GM10847 (cell line): ENCODE results near the gene ADARB2.

Experiments used
- POLR2A ChIP-seq: IDR thresholded peaks from 2 replicates; pipeline ENCODE4 v1.6.1; 2011; ENCODE audit not compliant: insufficient read length; ENCODE audit errors: extremely low read depth

Gene ADARB2

DNA sequence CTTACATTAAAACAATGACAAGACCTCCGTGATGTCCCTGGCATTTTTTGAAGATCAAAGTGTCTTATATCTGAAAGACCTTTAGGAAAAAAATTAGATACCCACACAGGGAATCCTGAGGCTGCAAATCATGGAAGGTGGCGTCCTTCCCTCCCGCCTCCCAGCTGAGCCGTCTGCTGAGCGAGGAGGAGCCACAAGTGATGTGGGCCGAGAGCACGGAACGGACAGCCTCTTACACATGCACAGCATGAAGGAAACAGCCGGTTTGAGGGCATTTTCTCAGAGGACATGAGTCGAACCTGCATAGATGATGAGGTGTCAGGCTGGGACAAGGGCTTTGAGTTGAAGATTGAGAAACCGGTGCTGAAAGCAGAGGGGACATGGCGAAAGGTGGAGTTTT, 163.3 kb downstream of the ADARB2 start:
- no peak for TF ChIP-seq POLR2A

DNA sequence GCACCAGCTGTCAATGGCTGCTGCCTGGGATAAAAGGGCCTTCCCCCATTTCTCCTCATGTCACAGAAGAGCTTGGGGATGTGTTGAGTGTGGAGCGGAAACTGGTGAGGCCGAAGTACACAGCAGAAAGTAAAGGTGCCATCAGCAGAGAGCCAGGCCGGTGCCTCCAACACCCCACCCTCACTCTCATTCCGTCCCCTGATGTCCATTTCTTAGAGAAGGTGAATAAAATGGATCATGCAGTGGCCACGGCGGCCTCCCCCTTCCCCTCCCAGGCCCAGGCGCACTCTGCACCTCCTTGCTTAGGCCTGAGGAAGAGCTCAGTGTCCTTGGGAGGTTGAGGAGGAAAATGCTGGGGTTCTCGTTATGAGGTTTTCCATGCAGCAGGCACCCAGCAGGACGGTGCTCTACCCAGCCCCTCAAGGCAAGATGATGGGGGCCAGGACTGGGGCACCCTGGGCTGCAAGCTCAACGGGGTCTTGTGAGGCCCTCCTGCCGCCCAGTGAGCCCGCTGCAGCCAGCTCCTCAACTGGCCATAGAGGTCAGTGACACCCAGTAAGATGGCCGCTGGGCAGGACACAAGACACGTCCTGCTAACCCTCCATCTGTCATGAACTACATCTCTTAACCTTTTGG, 163.9 kb downstream of the ADARB2 start:
- TF ChIP-seq POLR2A, result no peak

DNA sequence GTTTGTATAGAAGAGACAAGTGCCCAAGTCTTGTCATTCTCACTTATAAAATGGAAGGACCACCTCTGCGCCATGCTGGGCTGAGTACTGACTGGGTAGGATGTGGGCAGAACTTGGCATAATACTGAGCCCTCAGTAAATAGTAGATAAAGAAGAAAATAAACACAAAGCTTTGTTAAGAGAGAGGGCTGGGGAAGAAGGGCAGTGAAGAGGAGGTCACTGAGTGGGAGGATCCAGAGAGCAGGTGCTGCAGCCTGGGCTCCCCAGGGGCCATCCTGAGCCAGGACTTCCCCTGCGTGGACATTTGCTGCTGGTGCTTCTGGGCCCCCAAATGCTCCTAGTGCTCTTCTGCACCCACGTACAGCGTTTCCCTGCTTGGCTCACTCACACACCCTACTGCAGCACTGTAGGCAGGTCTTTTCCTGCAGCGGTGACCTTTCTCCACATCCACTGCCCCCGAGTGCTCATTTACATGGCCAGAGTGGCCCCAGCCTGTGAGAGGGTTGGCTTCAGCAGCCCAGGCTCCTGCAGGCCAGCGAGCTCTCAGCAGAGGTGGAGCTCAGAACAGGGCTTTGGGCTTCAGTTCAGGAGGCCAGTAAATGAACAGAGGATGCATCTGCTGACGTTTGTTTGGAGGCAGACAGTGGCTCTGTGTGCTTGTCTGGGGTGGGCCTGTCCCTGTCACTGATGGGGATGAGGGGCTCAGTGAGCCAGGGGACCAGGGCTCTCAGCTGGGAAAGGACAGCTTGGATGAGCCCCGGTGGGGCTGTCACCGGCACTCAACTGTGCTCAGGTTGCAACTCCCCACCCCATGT, 164.6 kb downstream of the ADARB2 start:
- TF ChIP-seq POLR2A, result no peak

DNA sequence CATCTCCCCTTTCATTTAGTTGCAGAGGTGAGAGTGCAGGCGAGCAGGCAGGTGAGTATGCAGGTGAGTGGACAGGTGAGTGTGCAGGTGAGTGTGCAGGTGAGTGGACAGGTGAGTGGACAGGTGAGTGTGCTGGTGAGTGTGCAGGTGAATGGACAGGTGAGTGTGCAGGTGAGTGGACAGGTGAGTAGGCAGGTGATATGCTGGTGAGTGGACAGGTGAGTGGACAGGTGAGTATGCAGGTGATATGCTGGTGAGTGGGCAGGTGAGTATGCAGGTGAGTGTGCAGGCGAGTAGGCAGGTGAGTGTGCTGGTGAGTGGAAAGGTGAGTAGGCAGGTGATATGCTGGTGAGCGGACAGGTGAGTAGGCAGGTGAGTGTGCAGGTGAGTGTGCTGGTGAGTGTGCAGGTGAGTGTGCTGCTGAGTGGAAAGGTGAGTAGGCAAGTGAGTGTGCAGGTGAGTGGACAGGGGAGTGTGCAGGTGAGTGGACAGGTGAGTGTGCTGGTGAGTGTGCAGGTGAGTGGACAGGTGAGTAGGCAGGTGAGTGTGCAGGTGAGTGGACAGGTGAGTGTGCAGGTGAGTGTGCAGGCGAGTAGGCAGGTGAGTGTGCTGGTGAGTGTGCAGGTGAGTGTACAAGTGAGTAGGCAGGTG, 165.6 kb downstream of the ADARB2 start:
- no peak for TF ChIP-seq POLR2A

DNA sequence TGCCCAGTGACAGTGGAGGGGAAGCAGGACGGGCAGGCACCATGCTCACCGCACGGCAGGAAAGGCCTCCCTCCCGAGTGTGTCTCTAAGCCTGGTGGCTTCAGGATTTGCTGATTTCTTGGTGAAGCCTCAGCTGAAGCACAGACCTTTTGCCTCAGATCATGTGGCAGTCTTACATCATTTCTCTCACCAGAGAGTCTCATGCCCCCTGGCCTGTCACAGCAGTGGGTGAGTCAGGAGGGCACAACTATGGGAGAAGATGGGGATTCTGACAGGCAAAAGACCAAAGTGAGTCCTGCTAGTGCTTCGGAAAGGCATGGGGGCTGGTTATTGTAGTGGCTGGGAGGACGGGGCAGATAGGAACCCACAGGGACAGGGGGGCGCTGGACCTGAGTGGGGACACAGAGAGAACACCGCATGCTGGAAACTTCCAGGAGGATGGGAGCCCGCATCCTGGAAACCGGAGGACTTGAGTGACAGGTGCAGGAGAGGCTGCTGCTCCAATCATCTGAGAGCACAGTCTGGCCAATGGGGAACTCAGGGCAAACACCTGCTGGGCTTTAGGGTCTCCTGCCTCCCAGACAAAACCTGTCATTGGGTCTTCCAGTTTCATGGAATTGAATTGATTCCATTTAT, 166.8 kb downstream of the ADARB2 start:
- TF ChIP-seq POLR2A, result no peak

DNA sequence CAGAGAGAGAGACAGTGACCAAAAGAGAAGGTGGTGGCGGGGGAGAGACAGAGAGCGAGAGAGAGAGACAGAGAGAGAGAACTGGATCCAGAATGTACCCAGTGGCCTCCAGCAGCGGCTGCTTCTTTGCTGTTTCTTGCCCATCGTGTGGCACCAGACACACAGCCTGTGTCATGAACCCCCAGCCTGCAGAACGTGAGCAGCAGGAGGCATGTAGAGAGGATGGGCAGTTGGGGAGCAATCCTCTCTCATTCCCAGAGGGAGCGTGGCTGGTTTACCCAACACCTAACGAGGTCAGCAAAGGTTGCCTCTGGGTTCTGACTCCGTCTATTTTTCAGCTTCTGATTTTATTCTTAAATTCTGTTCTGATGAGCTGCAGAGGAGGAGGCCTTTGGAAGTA, 168.1 kb downstream of the ADARB2 start:
- TF ChIP-seq POLR2A, result no peak

DNA sequence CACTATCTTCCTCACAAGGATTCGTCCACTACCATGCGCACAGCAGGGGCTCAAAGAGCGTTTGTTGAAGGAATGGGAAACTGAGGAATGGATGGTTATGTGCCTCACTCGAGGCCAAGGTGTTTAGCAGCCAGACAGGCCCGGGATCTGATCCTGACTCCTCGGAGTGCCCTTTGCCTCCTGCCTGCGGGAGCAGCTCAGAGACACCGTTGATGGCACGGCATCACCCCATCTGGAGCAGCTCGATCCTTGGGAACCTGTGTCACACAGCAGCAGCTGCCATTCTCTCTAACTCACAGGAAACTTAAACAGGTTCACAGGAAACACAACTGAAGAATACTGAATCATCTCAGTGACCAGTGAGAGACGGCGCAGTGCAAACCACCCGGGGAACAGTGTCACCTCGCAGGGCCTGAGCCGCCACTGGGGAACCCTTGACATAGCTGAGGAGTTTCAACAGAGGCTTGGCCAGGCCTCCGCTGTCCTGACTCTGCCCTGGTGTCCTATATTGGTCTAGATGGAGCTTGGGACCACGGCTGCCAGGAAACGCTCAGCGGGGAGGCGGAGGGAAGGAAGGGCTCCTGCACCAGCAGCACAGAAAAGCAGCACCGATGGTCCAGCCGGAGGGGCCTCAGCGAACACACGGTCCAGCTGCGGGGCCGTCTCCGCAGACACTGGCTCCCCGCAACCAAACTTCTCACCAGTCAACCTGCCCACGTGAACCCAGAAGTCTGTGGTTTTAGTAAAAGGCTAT, 169.4 kb downstream of the ADARB2 start:
- TF ChIP-seq POLR2A, result no peak

DNA sequence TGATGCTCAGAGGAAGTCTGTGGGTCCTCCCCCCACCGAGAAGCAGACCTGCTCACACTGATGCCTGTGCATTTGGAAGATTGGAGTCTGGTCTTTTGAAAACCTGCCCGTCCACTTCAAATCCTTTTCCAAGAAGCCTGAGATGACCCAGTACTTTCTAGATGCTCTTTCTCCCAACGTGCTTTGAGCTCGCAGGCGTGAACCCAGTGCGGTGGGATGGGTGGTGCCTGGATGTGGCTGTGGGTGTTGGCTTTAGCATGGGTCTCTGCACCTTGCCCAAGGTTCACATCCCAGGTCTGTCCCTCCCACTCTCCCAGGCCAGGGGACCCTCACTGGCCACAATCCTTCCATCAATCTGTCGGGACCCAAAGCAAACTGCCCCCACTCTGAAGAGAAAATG, 170.2 kb downstream of the ADARB2 start:
- TF ChIP-seq POLR2A, result no peak

DNA sequence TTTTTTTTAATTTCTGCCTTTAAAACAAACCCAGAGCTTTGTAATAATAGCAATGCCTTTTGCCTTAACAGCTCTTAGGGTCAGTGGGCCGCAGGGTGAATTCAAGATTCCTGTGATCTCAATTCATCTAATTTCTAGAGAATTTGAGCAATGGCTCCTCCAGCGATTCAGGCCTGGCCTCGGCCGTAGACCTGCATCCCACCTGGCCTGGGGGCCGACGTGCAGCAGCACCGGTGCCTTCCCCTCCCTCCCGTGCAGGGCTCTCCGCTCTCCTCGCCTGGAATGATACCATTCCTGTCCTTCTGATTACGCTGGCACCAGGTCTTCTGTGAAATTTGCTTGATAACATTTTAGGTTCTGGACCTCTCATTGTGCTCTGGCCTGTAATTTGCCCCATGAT, 172.5 kb downstream of the ADARB2 start:
- no peak for TF ChIP-seq POLR2A

DNA sequence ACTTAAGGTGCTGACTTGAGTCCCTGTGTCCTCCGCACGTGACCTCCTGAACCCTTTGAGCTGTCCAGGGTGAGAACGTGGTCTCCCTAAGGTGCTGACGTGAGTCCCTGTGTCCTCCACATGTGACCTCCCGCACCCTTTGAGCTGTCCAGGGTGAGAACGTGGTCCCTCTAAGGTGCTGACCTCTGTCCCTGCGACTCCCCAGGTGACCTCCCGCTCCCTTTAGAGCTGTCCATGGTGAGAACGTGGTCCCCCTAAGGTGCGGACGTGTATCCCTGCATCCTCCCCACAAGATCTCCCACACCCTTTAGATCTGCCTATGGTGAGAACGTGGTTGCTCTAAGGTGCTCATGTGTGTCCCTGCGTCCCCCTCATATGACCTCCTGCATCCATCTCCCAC, 174.3 kb downstream of the ADARB2 start:
- TF ChIP-seq POLR2A, result no peak

DNA sequence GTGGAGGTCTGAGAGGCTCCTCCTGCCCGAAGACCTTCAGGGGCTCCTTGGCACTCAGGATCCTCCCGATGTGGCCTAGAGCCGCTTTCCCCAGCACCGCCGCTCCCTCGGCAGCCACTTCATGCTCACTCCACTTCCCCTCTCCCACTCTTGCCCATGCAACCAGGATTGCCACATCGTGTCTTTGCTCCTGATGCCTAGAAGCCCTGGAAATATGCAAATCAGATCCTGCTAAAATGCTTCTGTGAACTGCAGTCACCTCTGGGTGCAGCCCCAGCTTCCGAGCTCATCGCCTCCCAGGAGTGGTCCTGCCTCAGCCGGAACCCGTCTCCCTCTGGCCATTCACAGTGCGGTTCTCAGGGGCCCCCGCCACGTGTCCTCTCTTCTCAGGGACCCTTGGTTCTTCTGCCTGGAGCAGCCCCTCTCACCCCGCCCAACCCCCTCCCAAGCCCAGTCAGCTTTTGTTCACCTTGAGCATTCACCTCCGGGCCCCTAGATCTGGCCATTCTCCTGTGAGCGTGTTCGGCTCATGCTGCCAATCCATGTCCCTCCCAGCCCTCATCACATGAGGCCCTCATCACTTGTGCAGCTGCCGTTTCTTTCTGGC, 175.5 kb downstream of the ADARB2 start:
- TF ChIP-seq POLR2A, result no peak

DNA sequence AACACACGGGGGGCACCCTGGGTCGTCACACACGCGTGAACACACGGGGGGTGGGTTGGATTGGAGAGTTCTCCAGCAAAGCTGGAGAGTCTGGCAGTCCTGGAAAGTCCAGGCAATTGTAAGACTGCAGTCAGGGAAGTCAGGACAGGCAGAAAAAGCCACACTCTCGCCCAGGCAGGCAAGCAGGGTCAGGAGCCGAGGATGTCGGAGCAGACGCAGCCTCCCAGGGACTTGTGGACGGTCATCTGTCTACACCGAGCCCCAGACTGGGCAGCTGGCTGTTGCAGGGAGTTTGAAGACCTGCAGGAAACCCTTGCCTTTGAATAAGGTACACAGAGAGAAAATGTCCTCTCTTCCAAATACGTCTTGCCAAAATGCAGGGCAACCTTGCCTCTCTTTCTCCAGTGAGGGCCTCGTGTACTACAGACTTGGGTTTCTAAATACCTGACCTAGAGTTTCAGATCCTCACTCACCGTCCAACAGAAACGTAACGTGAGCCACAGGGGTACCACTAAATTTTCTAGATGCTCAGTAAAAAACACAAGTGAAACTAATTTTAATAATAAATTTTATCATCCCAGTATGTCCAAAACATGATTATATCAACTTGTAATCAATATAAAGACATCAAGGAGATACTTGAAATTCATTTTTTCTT, 176.7 kb downstream of the ADARB2 start:
- TF ChIP-seq POLR2A, result no peak

DNA sequence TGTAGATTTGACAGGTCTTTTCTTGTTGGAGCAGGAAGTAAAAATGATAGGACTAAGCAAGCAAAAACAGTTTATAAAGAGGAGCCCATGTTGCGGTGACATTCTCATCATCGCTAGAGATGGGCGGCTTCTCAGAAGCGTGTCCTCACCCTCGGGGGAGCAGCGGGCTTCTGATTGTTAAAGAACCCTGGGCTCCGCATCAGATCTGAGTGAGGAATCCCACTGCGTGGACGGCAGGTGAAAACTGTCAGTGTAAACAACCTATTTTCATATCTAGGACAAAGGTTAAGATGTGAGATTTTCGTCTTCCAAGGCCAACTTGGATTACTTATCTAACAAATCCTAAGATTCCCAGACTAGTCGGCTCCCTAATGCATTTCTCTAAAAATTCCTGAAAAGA, 177.6 kb downstream of the ADARB2 start:
- TF ChIP-seq POLR2A, result no peak

DNA sequence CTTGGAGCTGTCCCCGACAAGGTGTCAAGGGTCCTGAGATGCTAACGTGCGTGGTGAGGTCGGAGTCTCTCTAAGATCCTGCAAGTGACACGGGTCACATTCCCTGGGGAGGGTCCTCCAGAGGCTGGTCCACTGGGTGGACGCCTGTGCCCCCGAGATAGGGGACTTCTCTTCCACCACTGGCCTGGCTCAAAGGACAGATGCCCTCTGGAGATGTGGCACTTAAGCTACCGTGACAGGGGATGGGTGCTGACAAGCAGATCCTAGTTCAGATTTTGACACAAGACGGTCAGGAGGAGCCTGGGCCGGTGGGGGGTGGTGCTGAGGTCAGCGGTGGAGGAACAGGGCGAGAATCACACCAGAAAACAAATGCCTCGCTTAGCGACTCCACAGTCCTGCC, 178.0 kb downstream of the ADARB2 start:
- no peak for TF ChIP-seq POLR2A
